ENCODE measurements around the gene GPR33.

The GPR33 gene, protein sequence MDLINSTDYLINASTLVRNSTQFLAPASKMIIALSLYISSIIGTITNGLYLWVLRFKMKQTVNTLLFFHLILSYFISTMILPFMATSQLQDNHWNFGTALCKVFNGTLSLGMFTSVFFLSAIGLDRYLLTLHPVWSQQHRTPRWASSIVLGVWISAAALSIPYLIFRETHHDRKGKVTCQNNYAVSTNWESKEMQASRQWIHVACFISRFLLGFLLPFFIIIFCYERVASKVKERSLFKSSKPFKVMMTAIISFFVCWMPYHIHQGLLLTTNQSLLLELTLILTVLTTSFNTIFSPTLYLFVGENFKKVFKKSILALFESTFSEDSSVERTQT

DNA sequence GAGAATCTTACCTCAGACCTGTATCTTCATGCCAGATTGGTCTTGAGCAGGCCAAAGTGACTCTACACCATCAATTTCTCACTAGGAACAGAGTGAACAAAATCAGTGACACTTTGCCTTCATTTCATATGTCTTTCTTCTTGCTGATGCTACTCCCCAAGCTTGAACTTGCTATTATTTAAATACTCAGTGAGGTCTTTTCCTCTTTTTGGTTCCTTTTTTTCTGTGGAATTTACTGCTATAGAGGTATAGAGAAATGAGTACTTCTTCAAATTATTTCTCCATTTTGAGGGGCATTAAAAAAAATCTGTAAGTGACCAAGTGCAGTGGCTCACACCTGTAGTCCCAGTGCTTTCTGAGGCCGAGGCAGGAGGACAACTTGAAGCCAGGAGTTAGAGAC lies at the start of gene GPR33:
Gene GPR33 (minus strand): TSS at position 154 of the 400 bp plus-strand sequence. CDS start 4,074 bp downstream, outside the sequence.
- Histone ChIP-seq H3K9me3 (ENCODE audit: control insufficient read depth, insufficient read depth, low read length) (no peaks in the 10 kb centered on the region), H3K4me3 (ENCODE audit: low read depth, low read length) (no peak within 1 kb of the TSS), H3K27me3 (ENCODE audit: control insufficient read depth, insufficient read depth, low read length) (no peaks in the 10 kb centered on the region), H3K9ac (ENCODE audit: low read depth, low read length) (no peak within 1 kb of the TSS), H3K4me1 (ENCODE audit: control insufficient read depth, insufficient read depth, low read length) (no peaks in the 10 kb centered on the region), H3K36me3 (ENCODE audit: control insufficient read depth, insufficient read depth, low read length) (no peaks in the 10 kb centered on the region)

DNA sequence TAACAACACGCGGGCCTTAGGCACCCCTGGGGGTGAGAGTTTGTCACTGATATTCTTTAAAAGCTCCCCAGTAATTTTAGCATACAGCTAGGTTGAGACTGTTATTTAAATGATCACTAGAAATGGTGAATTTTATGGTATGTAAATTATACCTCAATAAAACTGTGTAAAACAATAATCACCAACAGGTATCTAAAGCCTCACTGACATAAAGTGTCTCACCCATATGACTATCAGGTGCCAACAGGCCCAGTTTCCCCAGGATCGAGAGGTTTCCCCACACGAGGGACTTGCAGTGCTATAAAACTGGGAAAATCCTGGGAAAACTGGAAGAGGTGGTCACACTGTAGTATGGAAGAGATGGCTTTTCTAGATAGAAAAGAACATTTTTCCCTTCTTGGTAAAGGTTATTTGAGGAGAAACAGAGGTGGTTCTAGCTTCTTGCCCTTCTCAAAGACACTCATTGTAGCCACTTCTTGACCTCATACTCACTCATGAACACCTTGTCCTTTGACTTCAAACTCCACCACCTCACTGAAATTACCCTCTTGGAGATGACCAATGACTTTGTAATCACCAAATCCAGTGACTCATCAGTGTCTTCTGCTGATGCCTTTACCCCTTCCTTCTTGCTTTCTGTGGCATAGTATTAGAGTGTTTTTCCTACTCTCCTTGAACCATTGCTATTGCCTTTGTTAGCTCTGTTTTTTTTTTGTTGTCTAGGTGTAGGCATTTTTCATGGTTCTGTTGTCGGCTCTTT lies 48.5 kb upstream of the GPR33 start:
- no peaks in the 10 kb centered on the region for H3K4me1 ChIP-seq (ENCODE audit: control insufficient read depth, insufficient read depth, low read length)
- no peaks in the 10 kb centered on the region for H3K36me3 ChIP-seq (ENCODE audit: control insufficient read depth, insufficient read depth, low read length)
- no peaks in the 10 kb centered on the region for H3K9me3 ChIP-seq (ENCODE audit: control insufficient read depth, insufficient read depth, low read length)
- no peaks in the 10 kb centered on the region for H3K27me3 ChIP-seq (ENCODE audit: control insufficient read depth, insufficient read depth, low read length)
- H3K4me3 ChIP-seq (ENCODE audit: low read depth, low read length), result no peak overlapping the region
- H3K9ac ChIP-seq (ENCODE audit: low read depth, low read length), result no peak overlapping the region

GRCh38 chr14:31530136-31530535 lies 42.3 kb upstream of the GPR33 start:
- H3K4me3 ChIP-seq (ENCODE audit: low read depth, low read length), result no peak overlapping the region
- peaks cover 2% of the 10 kb centered on the region for H3K27me3 ChIP-seq (ENCODE audit: control insufficient read depth, insufficient read depth, low read length)
- H3K4me1 ChIP-seq (ENCODE audit: control insufficient read depth, insufficient read depth, low read length), result no peaks in the 10 kb centered on the region
- no peak overlapping the region for H3K9ac ChIP-seq (ENCODE audit: low read depth, low read length)
- no peaks in the 10 kb centered on the region for H3K36me3 ChIP-seq (ENCODE audit: control insufficient read depth, insufficient read depth, low read length)
- no peaks in the 10 kb centered on the region for H3K9me3 ChIP-seq (ENCODE audit: control insufficient read depth, insufficient read depth, low read length)

DNA sequence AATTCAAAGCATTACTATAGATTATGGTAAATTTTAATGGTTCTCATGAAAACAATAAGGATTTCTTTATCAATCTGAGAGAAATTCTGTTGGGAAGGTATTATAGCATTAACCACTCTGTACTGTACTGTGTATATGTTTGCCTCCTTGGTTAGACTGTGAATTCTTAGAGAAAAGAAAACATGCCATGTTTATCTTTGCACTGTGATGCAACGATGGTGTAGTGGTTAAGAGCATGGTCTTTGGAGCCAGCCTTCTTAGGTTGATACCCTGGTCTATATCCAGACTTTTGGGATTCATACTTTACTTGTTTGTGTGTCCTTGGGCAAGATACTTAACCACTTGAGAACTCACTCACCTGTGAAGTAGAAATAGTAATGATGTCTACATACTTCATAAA lies 41.2 kb upstream of the GPR33 start:
- no peaks in the 10 kb centered on the region for H3K36me3 ChIP-seq (ENCODE audit: control insufficient read depth, insufficient read depth, low read length)
- H3K9me3 ChIP-seq (ENCODE audit: control insufficient read depth, insufficient read depth, low read length), result no peaks in the 10 kb centered on the region
- no peak overlapping the region for H3K4me3 ChIP-seq (ENCODE audit: low read depth, low read length)
- H3K9ac ChIP-seq (ENCODE audit: low read depth, low read length), result no peak overlapping the region
- peaks cover 2% of the 10 kb centered on the region for H3K27me3 ChIP-seq (ENCODE audit: control insufficient read depth, insufficient read depth, low read length)
- H3K4me1 ChIP-seq (ENCODE audit: control insufficient read depth, insufficient read depth, low read length), result no peaks in the 10 kb centered on the region

GRCh38 chr14:31527546-31527945 lies 39.7 kb upstream of the GPR33 start:
- Histone ChIP-seq H3K27me3 (ENCODE audit: control insufficient read depth, insufficient read depth, low read length) (peaks cover 2% of the 10 kb centered on the region), H3K9me3 (ENCODE audit: control insufficient read depth, insufficient read depth, low read length) (no peaks in the 10 kb centered on the region), H3K36me3 (ENCODE audit: control insufficient read depth, insufficient read depth, low read length) (no peaks in the 10 kb centered on the region), H3K4me1 (ENCODE audit: control insufficient read depth, insufficient read depth, low read length) (no peaks in the 10 kb centered on the region), H3K9ac (ENCODE audit: low read depth, low read length) (no peak overlapping the region), H3K4me3 (ENCODE audit: low read depth, low read length) (no peak overlapping the region)

DNA sequence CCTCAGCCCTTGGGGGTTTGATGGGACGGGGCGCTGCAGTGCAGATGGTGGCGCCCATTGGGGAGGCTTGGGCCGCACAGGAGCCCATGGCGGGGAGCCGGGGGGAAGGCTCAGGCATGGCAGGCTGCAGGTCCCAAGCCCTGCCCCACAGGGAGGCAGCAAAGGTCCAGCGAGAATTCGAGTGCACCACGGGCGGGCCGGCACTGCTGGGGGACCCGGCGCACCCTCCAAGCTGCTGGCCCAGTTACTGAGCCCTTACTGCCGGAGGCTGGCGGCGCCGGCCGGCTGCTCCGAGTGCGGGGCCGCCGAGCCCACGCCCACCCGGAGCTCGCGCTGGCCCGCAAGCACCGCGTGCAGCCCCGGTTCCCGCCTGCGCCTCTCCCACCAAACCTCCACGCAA lies 39.2 kb upstream of the GPR33 start:
- H3K9ac ChIP-seq (ENCODE audit: low read depth, low read length), result no peak overlapping the region
- H3K4me3 ChIP-seq (ENCODE audit: low read depth, low read length), result no peak overlapping the region
- no peaks in the 10 kb centered on the region for H3K36me3 ChIP-seq (ENCODE audit: control insufficient read depth, insufficient read depth, low read length)
- peaks cover 2% of the 10 kb centered on the region for H3K27me3 ChIP-seq (ENCODE audit: control insufficient read depth, insufficient read depth, low read length)
- no peaks in the 10 kb centered on the region for H3K4me1 ChIP-seq (ENCODE audit: control insufficient read depth, insufficient read depth, low read length)
- no peaks in the 10 kb centered on the region for H3K9me3 ChIP-seq (ENCODE audit: control insufficient read depth, insufficient read depth, low read length)

DNA sequence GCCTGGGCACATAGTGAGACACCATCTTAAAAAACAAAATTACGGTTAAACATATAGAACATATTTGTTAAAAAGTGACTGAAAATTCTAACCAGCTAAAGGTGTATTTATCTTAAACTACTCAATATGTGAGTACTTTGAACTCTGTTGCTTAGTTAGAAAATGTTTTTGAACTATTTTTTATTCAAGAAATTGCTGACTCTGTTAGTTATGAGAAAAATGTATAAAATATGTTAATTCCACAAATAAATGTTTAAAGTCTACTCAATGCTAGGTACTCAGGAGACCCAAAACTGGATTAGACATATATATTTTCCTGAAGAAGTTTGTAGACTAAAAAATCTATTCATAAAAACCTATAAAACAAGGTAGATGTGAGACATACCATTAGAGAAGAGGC lies 23.0 kb upstream of the GPR33 start:
- Histone ChIP-seq H3K4me3 (ENCODE audit: low read depth, low read length) (no peak overlapping the region), H3K27me3 (ENCODE audit: control insufficient read depth, insufficient read depth, low read length) (no peaks in the 10 kb centered on the region), H3K9ac (ENCODE audit: low read depth, low read length) (no peak overlapping the region), H3K36me3 (ENCODE audit: control insufficient read depth, insufficient read depth, low read length) (no peaks in the 10 kb centered on the region), H3K9me3 (ENCODE audit: control insufficient read depth, insufficient read depth, low read length) (no peaks in the 10 kb centered on the region), H3K4me1 (ENCODE audit: control insufficient read depth, insufficient read depth, low read length) (no peaks in the 10 kb centered on the region)

- no peaks in the 10 kb centered on the region for H3K27me3 ChIP-seq (ENCODE audit: control insufficient read depth, insufficient read depth, low read length)
- H3K9ac ChIP-seq (ENCODE audit: low read depth, low read length), result no peak overlapping the region
Observed at GRCh38 chr14:31510222-31510621, 22.4 kb upstream of the GPR33 start.

DNA sequence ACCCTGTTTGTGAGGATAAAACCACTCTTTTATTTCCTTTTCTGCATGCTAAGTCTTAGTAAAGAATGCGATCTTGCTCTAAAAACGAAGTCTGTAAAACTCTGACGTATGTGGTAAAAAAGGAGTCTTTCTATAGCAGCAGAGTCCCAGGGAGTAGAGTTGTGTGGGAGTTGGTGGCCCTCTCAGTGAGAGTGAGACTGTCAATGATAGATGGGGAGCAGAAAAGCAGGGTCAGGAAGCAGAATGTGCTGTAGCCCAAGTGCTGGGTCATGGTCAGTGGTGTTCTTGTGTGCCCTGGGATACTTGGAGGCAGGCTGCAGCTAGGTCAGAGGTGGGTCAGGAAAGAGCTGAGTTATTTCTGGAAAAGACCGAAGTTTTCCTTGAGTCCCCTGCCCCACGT lies 20.3 kb upstream of the GPR33 start:
- H3K4me1 ChIP-seq (ENCODE audit: control insufficient read depth, insufficient read depth, low read length), result no peaks in the 10 kb centered on the region
- no peak overlapping the region for H3K9ac ChIP-seq (ENCODE audit: low read depth, low read length)
- no peaks in the 10 kb centered on the region for H3K36me3 ChIP-seq (ENCODE audit: control insufficient read depth, insufficient read depth, low read length)
- no peaks in the 10 kb centered on the region for H3K27me3 ChIP-seq (ENCODE audit: control insufficient read depth, insufficient read depth, low read length)
- no peak overlapping the region for H3K4me3 ChIP-seq (ENCODE audit: low read depth, low read length)
- H3K9me3 ChIP-seq (ENCODE audit: control insufficient read depth, insufficient read depth, low read length), result no peaks in the 10 kb centered on the region

More at GRCh38 chr14:31510222-31510621, 22.4 kb upstream of the GPR33 start:
- H3K9me3 ChIP-seq (ENCODE audit: control insufficient read depth, insufficient read depth, low read length), result no peaks in the 10 kb centered on the region
- no peaks in the 10 kb centered on the region for H3K36me3 ChIP-seq (ENCODE audit: control insufficient read depth, insufficient read depth, low read length)
- no peak overlapping the region for H3K4me3 ChIP-seq (ENCODE audit: low read depth, low read length)
- no peaks in the 10 kb centered on the region for H3K4me1 ChIP-seq (ENCODE audit: control insufficient read depth, insufficient read depth, low read length)

GRCh38 chr14:31505411-31505810 lies 17.6 kb upstream of the GPR33 start:
- no peak overlapping the region for H3K4me3 ChIP-seq (ENCODE audit: low read depth, low read length)
- H3K4me1 ChIP-seq (ENCODE audit: control insufficient read depth, insufficient read depth, low read length), result no peaks in the 10 kb centered on the region
- H3K36me3 ChIP-seq (ENCODE audit: control insufficient read depth, insufficient read depth, low read length), result no peaks in the 10 kb centered on the region
- H3K9ac ChIP-seq (ENCODE audit: low read depth, low read length), result no peak overlapping the region
- no peaks in the 10 kb centered on the region for H3K9me3 ChIP-seq (ENCODE audit: control insufficient read depth, insufficient read depth, low read length)
- H3K27me3 ChIP-seq (ENCODE audit: control insufficient read depth, insufficient read depth, low read length), result no peaks in the 10 kb centered on the region

DNA sequence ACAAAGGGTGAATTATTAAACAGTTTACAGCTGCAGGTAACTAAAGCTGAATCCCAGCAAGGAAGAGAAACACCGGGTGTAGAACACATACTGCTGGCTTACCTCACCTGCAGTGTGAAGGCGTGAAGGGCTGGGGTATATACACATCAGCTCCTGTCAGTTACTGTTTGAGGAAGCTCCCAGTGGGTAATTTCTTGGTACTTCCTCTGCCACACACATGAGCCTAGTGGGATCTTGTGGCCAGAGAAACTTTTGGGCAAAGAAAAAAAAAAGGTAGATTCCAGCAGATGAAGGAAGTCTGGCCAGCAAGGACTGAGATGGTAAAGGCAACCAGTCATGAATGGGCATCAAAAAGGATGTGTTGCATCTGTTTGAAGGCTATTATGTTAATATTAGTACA lies 14.0 kb upstream of the GPR33 start:
- H3K4me3 ChIP-seq (ENCODE audit: low read depth, low read length), result no peak overlapping the region
- H3K4me1 ChIP-seq (ENCODE audit: control insufficient read depth, insufficient read depth, low read length), result no peaks in the 10 kb centered on the region
- H3K27me3 ChIP-seq (ENCODE audit: control insufficient read depth, insufficient read depth, low read length), result no peaks in the 10 kb centered on the region
- H3K36me3 ChIP-seq (ENCODE audit: control insufficient read depth, insufficient read depth, low read length), result no peaks in the 10 kb centered on the region
- no peak overlapping the region for H3K9ac ChIP-seq (ENCODE audit: low read depth, low read length)
- no peaks in the 10 kb centered on the region for H3K9me3 ChIP-seq (ENCODE audit: control insufficient read depth, insufficient read depth, low read length)

Measured in iPS-15b (cell line).